GM23248 (cell line): ENCODE results near the gene RUNX1. TPM values are rescaled to one million over a fixed set of nuclear protein-coding genes. Genes with fewer than 3 reads are reported as not detected.

Experiments
- DNase-seq: peaks from one replicate; pipeline ENCODE4 v3.0.0-alpha.2; 2015
- H2AFZ ChIP-seq: fragments of 200-600 bp; sonication (generic); 2 replicates; pipeline ENCODE4 v1.6.1; 2016; ENCODE audit warnings: antibody characterized with exemption
- H3F3A ChIP-seq: fragments of 200-600 bp; sonication (generic); 2 replicates; pipeline ENCODE4 v1.6.1; 2016; ENCODE audit warnings: mild to moderate bottlenecking, antibody characterized with exemption, mixed run types; ENCODE audit not compliant: insufficient read depth
- H3K27ac ChIP-seq: fragments of 200-600 bp; sonication (generic); 2 replicates; pipeline ENCODE4 v1.5.1; 2016; ENCODE audit warnings: mild to moderate bottlenecking
- H3K27me3 ChIP-seq: fragments of 200-600 bp; sonication (generic); replicated peaks from 2 replicates; pipeline ENCODE4 v1.6.1; 2016; ENCODE audit warnings: mild to moderate bottlenecking; ENCODE audit not compliant: insufficient read depth
- H3K36me3 ChIP-seq: fragments of 200-600 bp; sonication (generic); 2 replicates; pipeline ENCODE4 v1.6.1; 2016; ENCODE audit warnings: low read depth, mild to moderate bottlenecking
- H3K4me1 ChIP-seq: fragments of 200-600 bp; sonication (generic); 2 replicates; pipeline ENCODE4 v1.6.1; 2016; ENCODE audit warnings: mild to moderate bottlenecking; ENCODE audit not compliant: insufficient read depth
- H3K4me2 ChIP-seq: fragments of 200-600 bp; sonication (generic); one replicate; pipeline ENCODE4 v1.6.1; 2016; ENCODE audit warnings: mild to moderate bottlenecking; ENCODE audit not compliant: unreplicated experiment
- H3K4me3 ChIP-seq: fragments of 200-600 bp; sonication (generic); 2 replicates; pipeline ENCODE4 v1.5.1; 2016; ENCODE audit warnings: mild to moderate bottlenecking
- H3K79me2 ChIP-seq: fragments of 200-600 bp; sonication (generic); 2 replicates; pipeline ENCODE4 v1.6.1; 2016; ENCODE audit warnings: mild to moderate bottlenecking; ENCODE audit not compliant: insufficient read depth
- H3K9ac ChIP-seq: fragments of 200-600 bp; sonication (generic); 2 replicates; pipeline ENCODE4 v1.6.1; 2016; ENCODE audit warnings: mild to moderate bottlenecking
- H3K9me2 ChIP-seq: fragments of 200-600 bp; sonication (generic); 2 replicates; pipeline ENCODE4 v1.6.1; 2016; ENCODE audit warnings: mixed run types, mild to moderate bottlenecking, moderate library complexity; ENCODE audit not compliant: insufficient read depth
- H3K9me3 ChIP-seq: fragments of 200-600 bp; sonication (generic); one replicate; pipeline ENCODE4 v1.6.1; 2017; ENCODE audit warnings: low read depth
- H4K20me1 ChIP-seq: fragments of 200-600 bp; sonication (generic); 2 replicates; pipeline ENCODE4 v1.6.0; 2016; ENCODE audit not compliant: insufficient read depth
- EZH2 ChIP-seq: fragments of 200-600 bp; sonication (generic); IDR thresholded peaks from 2 replicates; pipeline ENCODE4 v1.6.1; 2018; ENCODE audit warnings: antibody characterized with exemption, mild to moderate bottlenecking; ENCODE audit not compliant: insufficient read depth, poor library complexity, severe bottlenecking
- EZH2phosphoT487 ChIP-seq: fragments of 200-600 bp; sonication (generic); IDR thresholded peaks from 2 replicates; pipeline ENCODE4 v1.6.1; 2018; ENCODE audit warnings: antibody characterized with exemption, moderate library complexity, mild to moderate bottlenecking, low read depth; ENCODE audit not compliant: insufficient read depth
- WGBS, 2 experiments: methylation state at CpG; one replicate each; pipeline ENCODE4 v1.1.6; 2015 to 2017; ENCODE audit warnings: low lambda C conversion rate in 2 of 2, low coverage in 1 of 2; ENCODE audit errors: missing lambda C conversion rate in 2 of 2; 5-methylcytosine and 5-hydroxymethylcytosine counted together
- in situ Hi-C: fragments of 300-500 bp; cut with MboI; formaldehyde crosslinking; loops from 2 replicates; pipeline ENCODE4 v1.15.0; 2020
- polyA plus RNA-seq: library from polyadenylated mRNA; unstranded; fragments of >200 nt; fragmentation: Nextera tagmentation; extraction: Ambion mirVana; gene quantifications from 2 replicates; pipeline ENCODE4 v1.2.1, GENCODE V29; 2016
- total RNA-seq: library from RNA; depleted of rRNA; stranded (reverse); fragments of >200 nt; shearing (Covaris generic); gene quantifications from 2 replicates; pipeline ENCODE4 v1.2.3, GENCODE V29; 2014

The RUNX1 gene
- total and polyA plus RNA-seq, 2 experiments from 2014 or later, result 21.3 to 32.6 TPM

GRCh38 chr21:35041881-35042280 is 7.2 kb downstream of the RUNX1 start:
- Histone ChIP-seq H3K27me3 (no peaks in the 10 kb centered on the region), H3K4me3 (no peak overlapping the region), H4K20me1 (no peaks in the 10 kb centered on the region), H3K79me2 (no peaks in the 10 kb centered on the region; the same call in 1 of the 2 replicates), H3K9me3 (no peaks in the 10 kb centered on the region), H3K4me1 (peaks cover 14% of the 10 kb centered on the region), H3K36me3 (no peaks in the 10 kb centered on the region), H2AFZ (no peak overlapping the region), H3K27ac (no peak overlapping the region), H3K9me2 (no peaks in the 10 kb centered on the region), H3K9ac (no peak overlapping the region), H3F3A (peaks cover 13% of the 10 kb centered on the region), H3K4me2 (no peak overlapping the region)
- no peak for TF ChIP-seq EZH2phosphoT487
- TF ChIP-seq EZH2, result no peak
- WGBS, 2 experiments, result 97 to 99% methylated on average over 4 of the region's 4 CpGs
- DNase-seq, result no peak
- in situ Hi-C loops, result loop anchor here (10.0 to 25.0 kb wide), 2 partner anchors 147 to 795 kb away; no protein-coding TSS in a partner anchor

- no peak for TF ChIP-seq EZH2phosphoT487
- TF ChIP-seq EZH2, result no peak
- in situ Hi-C loops, result loop anchor here (10.0 to 25.0 kb wide), 2 partner anchors 146 to 796 kb away; no protein-coding TSS in a partner anchor
- no peaks in the 10 kb centered on the region; the same call in 1 of the 2 replicates for H3K79me2 ChIP-seq
- H3K27ac ChIP-seq, result no peak overlapping the region
- WGBS, 2 experiments, result 94 to 95% methylated on average over 5 of the region's 5 CpGs
- H3K27me3 ChIP-seq, result no peaks in the 10 kb centered on the region
- no peak overlapping the region for H3K4me3 ChIP-seq
- H3K36me3 ChIP-seq, result no peaks in the 10 kb centered on the region
- no peaks in the 10 kb centered on the region for H3K9me3 ChIP-seq
- no peak overlapping the region for H3K9ac ChIP-seq
- no peaks in the 10 kb centered on the region for H3K9me2 ChIP-seq
- no peak for DNase-seq
- peaks cover 5% of the 10 kb centered on the region for H3F3A ChIP-seq
- H3K4me2 ChIP-seq, result no peak overlapping the region
- H4K20me1 ChIP-seq, result no peaks in the 10 kb centered on the region
- peaks cover 6% of the 10 kb centered on the region for H3K4me1 ChIP-seq
- H2AFZ ChIP-seq, result 0 out of 2 replicates have a peak overlapping the region, but pooled peaks have one; percentile 3
These were observed 8.0 kb downstream of the RUNX1 start for GRCh38 chr21:35041122-35041521.

- no peaks in the 10 kb centered on the region for H3K79me2 ChIP-seq
- H3K27me3 ChIP-seq, result no peaks in the 10 kb centered on the region
- H2AFZ ChIP-seq, result no peak overlapping the region
- H3K4me3 ChIP-seq, result no peak overlapping the region
- 0 out of 2 replicates have a peak, but pooled peaks cover 5% of the 10 kb centered on the region for H3K4me1 ChIP-seq
- H3K36me3 ChIP-seq, result no peaks in the 10 kb centered on the region
- in situ Hi-C loops, result loop anchor here (10.0 to 25.0 kb wide), 2 partner anchors 145 to 798 kb away; no protein-coding TSS in a partner anchor
- no peaks in the 10 kb centered on the region for H4K20me1 ChIP-seq
- H3K9ac ChIP-seq, result no peak overlapping the region
- no peaks in the 10 kb centered on the region for H3K9me3 ChIP-seq
- 93 to 97% methylated on average over 3 of the region's 3 CpGs for WGBS, 2 experiments
- TF ChIP-seq EZH2 (no peak), EZH2phosphoT487 (no peak)
- no peak for DNase-seq
- no peak overlapping the region for H3K27ac ChIP-seq
- H3K4me2 ChIP-seq, result no peak overlapping the region
- H3K9me2 ChIP-seq, result no peaks in the 10 kb centered on the region
- no peaks in the 10 kb centered on the region for H3F3A ChIP-seq
These were observed 9.4 kb downstream of the RUNX1 start for GRCh38 chr21:35039595-35040289.

- TF ChIP-seq EZH2 (no peak), EZH2phosphoT487 (no peak)
- Histone ChIP-seq H2AFZ (no peak overlapping the region), H3K27ac (no peak overlapping the region), H3K79me2 (no peaks in the 10 kb centered on the region), H3K9me3 (no peaks in the 10 kb centered on the region), H3K4me2 (no peak overlapping the region), H3K9ac (no peak overlapping the region), H3K27me3 (no peaks in the 10 kb centered on the region), H3F3A (no peaks in the 10 kb centered on the region), H3K4me1 (0 out of 2 replicates have a peak, but pooled peaks cover 5% of the 10 kb centered on the region), H4K20me1 (no peaks in the 10 kb centered on the region), H3K4me3 (no peak overlapping the region), H3K36me3 (no peaks in the 10 kb centered on the region), H3K9me2 (no peaks in the 10 kb centered on the region)
- in situ Hi-C loops, result loop anchor here (25.0 kb wide), 1 partner anchor 798 kb away; no protein-coding TSS in a partner anchor
- 89 to 91% methylated on average over 5 of the region's 5 CpGs for WGBS, 2 experiments
- DNase-seq, result no peak
These were observed 10.3 kb downstream of the RUNX1 start for GRCh38 chr21:35038772-35039319.
